HG02623 (cell line): ENCODE results near the gene FUBP1.
"Not testable (repeated sequence)": the region's sequence is repeated elsewhere in the genome, so short reads cannot be mapped to it uniquely, and the experiment has no call there.

Experiments
- ATAC-seq: cut with Tn5 transposase; IDR thresholded peaks from one replicate; pipeline ENCODE4 v1.9.1; 2021; ENCODE audit warnings: moderate library complexity; ENCODE audit not compliant: unreplicated experiment

The FUBP1 gene

GRCh38 chr1:77990629-77991204 lies 11.8 kb upstream of the FUBP1 start:
- ATAC-seq: no peak

DNA sequence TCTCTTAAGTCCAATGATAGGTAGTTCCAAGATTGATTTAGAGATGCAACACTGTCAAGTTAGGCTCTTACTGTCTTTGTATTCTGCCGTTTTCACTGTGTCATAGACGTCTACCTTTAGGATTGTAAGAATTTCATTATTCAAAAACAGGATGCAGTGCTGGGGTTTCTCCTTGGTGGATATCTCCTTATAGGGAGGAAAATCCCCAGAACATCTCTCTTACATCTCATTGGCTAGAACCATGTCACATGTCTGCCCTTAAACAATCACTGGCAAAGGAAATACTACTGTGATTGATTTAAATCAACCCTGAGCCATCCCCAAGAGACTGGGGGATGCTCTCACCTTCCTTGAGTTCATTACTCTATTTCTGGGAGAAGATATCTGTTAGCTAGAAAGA lies 10.9 kb upstream of the FUBP1 start:
- ATAC-seq: no peak

- no peak for ATAC-seq
Measured at GRCh38 chr1:77987919-77988318, 9.0 kb upstream of the FUBP1 start.

- ATAC-seq: no peak
Measured at GRCh38 chr1:77986810-77987209, 7.9 kb upstream of the FUBP1 start.

DNA sequence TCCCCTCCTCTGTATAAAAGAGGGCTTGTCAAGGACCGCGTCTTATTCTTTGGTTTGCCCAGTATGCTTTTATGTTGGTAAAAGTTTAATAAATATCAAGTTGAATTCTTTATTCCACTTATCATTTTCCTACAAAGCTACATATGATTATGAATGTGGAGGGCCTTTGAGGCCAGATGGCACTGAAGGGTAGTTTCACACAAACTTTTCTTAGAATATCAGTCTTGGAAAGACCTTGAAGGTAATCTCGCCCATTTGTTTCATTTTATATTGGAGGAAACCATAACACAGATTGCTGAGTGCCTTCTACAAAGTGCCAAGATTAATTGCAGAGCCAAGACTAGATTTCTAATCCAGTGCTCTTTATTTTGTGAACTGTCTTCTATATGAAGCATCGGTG lies 5.8 kb upstream of the FUBP1 start:
- no peak for ATAC-seq

GRCh38 chr1:77983997-77984355 lies 5.1 kb upstream of the FUBP1 start:
- no peak for ATAC-seq

DNA sequence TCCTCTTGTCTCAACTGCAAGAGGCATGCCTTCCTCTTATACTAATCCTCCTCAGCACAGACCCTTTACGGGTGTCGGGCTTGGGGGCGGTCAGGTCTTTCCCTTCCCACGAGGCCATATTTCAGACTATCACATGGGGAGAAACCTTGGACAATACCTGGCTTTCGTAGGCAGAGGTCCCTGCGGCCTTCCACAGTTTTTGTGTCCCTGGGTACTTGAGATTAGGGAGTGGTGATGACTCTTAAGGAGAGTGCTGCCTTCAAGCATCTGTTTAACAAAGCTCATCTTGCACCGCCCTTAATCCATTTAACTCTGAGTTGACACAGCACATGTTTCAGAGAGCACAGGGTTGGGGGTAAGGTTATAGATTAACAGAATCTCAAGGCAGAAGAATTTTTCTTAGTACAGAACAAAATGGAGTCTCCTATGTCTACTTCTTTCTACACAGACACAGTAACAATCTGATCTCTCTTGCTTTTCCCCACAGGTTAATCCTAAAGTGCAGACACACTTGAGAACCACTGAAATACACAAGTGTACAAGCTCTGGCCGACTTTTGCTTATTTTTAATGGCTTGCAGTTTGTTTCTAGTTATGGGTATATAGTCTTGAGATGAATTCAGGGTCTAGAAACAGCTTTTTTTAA lies 4.6 kb upstream of the FUBP1 start:
- not testable (repeated sequence) for ATAC-seq

DNA sequence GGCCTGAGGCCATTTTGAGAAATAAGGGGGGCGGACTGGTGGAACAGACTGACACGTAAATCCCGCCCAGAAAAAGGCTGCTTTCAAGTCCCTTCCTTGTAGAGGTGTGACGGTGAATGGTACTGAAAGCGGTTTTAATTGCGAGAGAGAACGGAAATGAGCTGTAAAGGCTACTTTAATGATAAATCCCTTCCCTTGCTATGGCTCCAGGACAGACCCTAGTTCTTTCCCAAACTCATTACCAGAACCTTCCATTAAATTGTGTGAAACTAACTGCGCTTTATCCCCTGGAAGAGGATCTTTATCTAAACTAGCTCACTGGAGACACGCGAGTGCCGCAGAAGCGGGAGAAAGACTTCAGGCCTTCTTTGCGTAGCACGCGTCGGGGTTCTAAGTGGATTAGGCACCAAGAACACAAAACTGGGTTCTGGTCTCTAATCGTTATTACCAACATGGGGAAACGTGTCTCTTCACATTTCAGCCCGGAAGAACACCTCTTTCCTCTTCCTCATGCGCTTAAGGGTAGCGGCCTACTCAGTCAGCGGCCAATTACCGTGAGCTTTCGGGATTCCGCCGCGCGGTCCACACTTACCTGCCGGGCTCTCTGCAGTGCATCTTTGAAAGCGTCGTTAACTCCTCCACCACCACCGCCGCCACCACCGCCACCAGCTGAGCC lies 441 bp downstream of the FUBP1 start:
- ATAC-seq: peak; percentile 62

DNA sequence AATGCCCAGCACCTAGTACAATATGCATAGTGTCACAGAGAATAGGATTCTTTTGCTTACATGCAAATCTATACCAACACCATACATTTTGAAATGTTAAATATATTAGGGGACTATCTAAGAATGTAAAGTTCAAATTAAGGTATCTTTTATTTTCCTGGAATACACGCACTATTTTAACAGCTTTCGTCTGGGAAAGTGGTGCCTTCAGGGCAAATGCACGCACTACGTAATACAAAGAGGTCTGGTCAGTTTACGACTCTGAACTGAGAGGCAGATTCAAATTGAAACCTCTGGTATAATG lies 931 bp downstream of the FUBP1 start:
- no peak for ATAC-seq

- ATAC-seq: no peak
Measured at GRCh38 chr1:77976433-77977076, 2.3 kb downstream of the FUBP1 start.

- ATAC-seq: no peak
Measured at GRCh38 chr1:77975907-77976306, 3.0 kb downstream of the FUBP1 start.

- ATAC-seq: no peak
Measured at GRCh38 chr1:77975386-77975785, 3.5 kb downstream of the FUBP1 start.

DNA sequence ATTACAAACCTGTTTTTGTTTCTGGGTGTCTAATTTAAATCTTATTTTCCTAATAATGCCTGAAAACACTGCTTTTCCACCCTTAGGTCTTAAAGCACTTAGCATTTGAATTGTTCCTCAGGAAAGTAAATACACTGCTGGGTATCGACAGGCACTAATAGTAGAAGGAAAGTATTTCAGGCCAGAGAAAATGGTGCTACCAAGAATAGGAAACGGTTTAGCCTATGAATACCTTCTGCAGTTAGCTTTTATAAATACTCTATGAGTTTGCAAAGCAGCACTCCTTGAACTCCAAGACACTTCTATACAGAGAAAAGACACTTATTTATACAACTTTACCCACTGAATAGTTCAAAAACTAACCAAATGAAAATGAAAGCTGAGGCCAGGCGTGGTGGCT lies 6.8 kb downstream of the FUBP1 start:
- ATAC-seq: no peak

DNA sequence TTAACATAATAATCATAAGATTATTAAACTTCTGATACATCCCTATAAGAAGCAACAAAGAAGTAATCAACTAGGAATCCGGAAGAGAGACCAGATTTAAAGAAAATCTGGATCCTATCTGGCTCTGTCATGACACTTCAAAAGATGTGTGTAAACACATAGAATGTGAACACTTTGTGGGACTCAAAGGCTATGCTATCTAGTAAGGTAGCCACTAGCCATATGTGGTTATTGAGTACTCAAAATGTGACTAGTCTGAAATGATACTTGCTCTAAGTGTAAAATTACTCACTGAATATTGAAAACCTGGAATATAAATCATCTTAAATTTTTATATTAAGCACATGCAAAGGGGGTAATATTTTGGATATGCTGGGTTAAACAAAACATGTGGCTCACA lies 8.7 kb downstream of the FUBP1 start:
- ATAC-seq: no peak

DNA sequence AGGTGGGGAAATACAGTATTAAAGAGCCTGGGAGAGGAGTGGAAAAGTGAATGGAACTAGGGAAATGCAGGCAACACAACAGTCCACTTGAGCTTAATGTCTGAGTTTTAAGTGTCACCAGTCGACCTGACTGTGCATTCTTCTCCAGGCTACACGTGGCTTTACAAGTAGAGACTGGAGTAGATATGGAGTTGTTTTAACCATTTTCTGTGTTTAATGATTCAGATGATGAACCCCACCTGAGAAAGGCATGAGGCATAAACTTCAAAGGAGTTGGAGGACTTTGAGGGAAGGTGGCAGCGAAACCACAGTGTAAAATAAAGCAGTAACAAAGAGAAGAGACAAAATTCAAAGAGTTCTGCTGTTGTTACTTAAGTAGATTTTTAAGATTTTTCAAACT lies 12.6 kb downstream of the FUBP1 start:
- ATAC-seq: no peak

GRCh38 chr1:77961392-77961791 lies 17.5 kb downstream of the FUBP1 start:
- no peak for ATAC-seq

- ATAC-seq: no peak
Measured at GRCh38 chr1:77958850-77959249, 20.0 kb downstream of the FUBP1 start.

DNA sequence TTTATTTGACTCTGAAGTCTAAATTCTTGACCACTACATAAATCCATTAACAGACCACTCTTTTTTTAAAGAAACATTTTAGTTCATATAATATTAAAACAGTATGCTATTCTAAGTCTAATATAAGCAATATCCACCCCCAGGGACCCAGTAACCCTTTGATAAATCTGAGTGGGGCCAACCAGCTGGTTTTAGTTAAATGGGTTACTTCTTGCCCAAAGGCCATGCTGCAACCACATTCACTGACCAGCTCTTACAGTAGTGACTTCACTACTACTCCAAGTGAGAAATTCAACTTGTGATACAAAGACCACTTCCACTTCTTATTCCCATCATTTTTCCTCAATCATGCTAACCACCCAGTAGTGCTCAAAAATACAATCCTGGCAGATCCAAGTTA lies 20.5 kb downstream of the FUBP1 start:
- no peak for ATAC-seq

GRCh38 chr1:77956464-77956863 lies 22.4 kb downstream of the FUBP1 start:
- ATAC-seq: no peak

DNA sequence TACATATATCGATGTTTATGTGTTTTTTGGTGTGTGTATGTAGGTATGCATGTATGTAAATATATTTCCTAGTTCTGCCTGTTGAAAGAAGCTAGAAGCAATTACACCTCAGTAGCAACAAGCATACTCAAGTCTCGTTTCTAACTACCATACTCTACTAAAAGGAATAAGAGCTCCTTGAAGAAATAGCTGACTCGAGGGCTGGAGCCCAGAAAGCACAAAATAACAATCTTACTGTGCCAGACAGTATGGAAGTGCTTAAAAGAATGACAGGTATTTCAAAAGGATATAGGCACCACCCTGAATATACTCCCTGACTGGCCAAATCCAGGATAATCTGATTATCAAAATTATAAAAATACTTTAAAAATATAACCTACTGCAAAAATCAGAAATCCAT lies 23.2 kb downstream of the FUBP1 start:
- no peak for ATAC-seq

- no peak for ATAC-seq
Measured at GRCh38 chr1:77954521-77954920, 24.4 kb downstream of the FUBP1 start.

DNA sequence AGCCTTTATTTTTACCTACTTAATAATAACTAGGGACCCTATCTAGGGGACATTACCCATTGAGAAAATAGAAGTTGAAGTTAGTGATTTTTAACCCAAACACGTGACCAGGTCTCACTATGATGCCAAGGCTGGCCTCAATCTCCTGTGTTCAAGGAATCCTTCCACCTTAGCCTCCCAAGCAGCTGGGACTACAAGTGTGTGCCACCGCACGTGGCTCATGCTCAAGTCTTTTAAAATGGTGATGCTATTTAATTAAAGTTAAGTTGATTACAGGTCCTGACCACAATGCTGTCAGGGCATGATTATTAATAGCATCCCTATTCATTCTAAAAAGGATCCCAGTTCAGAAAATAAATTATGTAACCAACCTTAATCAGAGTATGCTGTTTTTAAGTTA lies 25.0 kb downstream of the FUBP1 start:
- ATAC-seq: no peak
